H1 (cell line): Measurements from ENCODE around the gene SPDEF. TPM values are rescaled to one million over a fixed set of nuclear protein-coding genes. Genes with fewer than 3 reads are reported as not detected.

Source experiments
- polyA plus RNA-seq, 7 experiments: library from polyadenylated mRNA; depleted of rRNA in 3 of 7; stranded (reverse) in 5 of 7; unstranded in 2 of 7; fragments of >200 nt in 5 of 7; fragments of 200-250 nt in 2 of 7; gene quantifications; 1 replicate in 5 of 7; 2 replicates in 1 of 7; 4 replicates in 1 of 7; pipeline versions ENCODE4 v1.2.1 to v1.2.3, GENCODE V29; 2011 to 2013; ENCODE audit warnings: missing spikeins in 2 of 7, mixed read lengths in 2 of 7
- total RNA-seq: library from RNA; stranded (reverse); fragmentation: NEBNext Ultra II Directional; extraction: Animal tissue kit (Norgen Biotek cat#: 25700); gene quantifications from 2 replicates; pipeline ENCODE4 v1.2.1, GENCODE V29; 2021
- TF ChIP-seq, protein P1 (sequence below): IDR thresholded peaks from 2 replicates; pipeline ENCODE4 v1.6.1; 2012; ENCODE audit warnings: inconsistent platforms

Gene SPDEF
- total and polyA plus RNA-seq, 2 of the 8 experiments (the other 6 are each of a cell fraction or from before 2014, with no cell fraction given): 0.15 to 0.30 TPM

DNA sequence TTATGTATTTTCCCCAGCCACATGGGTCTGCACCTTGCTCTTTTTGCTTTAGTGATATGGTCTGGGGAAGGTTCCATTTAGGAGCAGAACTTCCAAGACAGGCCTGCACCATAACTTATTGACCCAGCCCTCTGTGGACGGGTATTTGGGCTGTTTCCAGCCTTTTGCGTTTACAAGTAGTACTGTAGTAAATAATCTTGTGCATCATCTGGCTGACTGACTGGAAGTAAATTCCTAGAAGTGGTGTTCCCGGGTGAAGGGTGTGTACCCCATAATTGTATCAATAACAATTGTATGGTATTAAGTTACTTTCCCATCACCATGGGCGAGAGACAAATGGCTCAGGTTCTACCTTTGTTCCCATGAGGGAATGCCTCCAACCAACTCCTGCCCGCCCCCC is 31.6 kb downstream of the SPDEF start (continued):
- TF ChIP-seq, protein P1, sequence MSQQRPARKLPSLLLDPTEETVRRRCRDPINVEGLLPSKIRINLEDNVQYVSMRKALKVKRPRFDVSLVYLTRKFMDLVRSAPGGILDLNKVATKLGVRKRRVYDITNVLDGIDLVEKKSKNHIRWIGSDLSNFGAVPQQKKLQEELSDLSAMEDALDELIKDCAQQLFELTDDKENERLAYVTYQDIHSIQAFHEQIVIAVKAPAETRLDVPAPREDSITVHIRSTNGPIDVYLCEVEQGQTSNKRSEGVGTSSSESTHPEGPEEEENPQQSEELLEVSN: no peak
